Stimulated activated CD4-positive, alpha-beta T cell treated with anti-CD3 and anti-CD28 coated beads, Interleukin-2, amount 100 ng/mL, for 48 hours (primary cell): Measurements from ENCODE around the gene WBP11.
"Not testable (repeated sequence)": the region's sequence is repeated elsewhere in the genome, so short reads cannot be mapped to it uniquely, and the experiment has no call there.

Experiments
- DNase-seq, 2 donors: peaks; one replicate each; pipeline ENCODE4 v3.0.0-alpha.2; 2020

WBP11 gene

GRCh38 chr12:14771651-14772137, 31.6 kb downstream of the WBP11 start:
- DNase-seq: no peak

GRCh38 chr12:14770496-14771461, 32.5 kb downstream of the WBP11 start:
- DNase-seq: peak; percentile 92 to 95

DNA sequence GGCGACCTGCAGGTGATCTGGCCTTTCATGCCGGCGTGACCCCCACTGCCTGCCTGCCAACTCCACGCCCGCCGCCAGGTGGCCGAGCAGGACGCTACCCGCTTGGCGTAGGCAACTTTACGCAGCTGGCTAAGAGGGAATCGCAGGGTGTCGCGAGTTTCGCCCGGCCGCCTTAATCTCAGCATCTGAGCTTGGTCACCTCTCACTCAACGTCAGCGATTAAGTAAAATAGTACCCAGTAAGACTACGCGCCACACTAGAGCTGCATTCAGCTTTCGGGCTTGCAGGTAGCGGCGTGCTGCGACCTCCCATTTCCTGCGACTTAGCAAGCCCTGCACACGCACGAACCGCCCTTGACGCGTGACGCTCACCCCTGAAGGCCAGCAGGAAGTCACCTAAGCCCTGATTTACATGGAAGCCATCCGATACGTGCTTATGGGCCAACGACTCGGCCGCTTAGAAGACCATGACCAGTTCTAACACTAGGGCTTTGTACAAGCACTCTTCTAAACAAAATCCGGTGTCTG, 33.2 kb downstream of the WBP11 start:
- DNase-seq: peak; percentile 84 to 85

- no peak for DNase-seq
Observed at GRCh38 chr12:14769466-14769968, 33.8 kb downstream of the WBP11 start.

- peak in 1 of 2 donors; percentile 40 for DNase-seq
Observed at GRCh38 chr12:14768823-14769405, 34.4 kb downstream of the WBP11 start.

- DNase-seq: no peak
Observed at GRCh38 chr12:14767617-14768016, 35.7 kb downstream of the WBP11 start.

- no peak for DNase-seq
Observed at GRCh38 chr12:14766649-14767215, 36.5 kb downstream of the WBP11 start.

DNA sequence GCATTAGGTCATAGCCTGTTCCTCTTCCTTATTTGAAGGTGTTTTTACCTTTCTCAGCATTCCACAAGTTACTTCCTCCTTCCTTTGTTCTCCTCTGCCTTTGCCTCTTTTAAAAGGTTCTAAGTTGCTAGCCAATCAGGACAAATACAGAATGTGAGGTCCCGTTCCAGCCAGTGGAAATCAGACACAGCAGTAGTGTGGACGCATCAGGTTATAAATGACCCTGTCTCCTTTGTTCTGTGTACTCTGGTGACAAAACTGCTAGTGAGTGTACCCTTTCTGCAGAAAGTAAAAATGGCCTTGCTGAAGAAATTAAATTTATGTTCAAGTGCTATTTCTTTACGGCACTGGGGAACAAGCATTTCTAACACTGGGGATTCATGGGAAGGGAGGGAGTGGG, 37.3 kb downstream of the WBP11 start:
- DNase-seq: not testable (repeated sequence)

- no peak for DNase-seq
Observed at GRCh38 chr12:14765398-14765797, 37.9 kb downstream of the WBP11 start.

DNA sequence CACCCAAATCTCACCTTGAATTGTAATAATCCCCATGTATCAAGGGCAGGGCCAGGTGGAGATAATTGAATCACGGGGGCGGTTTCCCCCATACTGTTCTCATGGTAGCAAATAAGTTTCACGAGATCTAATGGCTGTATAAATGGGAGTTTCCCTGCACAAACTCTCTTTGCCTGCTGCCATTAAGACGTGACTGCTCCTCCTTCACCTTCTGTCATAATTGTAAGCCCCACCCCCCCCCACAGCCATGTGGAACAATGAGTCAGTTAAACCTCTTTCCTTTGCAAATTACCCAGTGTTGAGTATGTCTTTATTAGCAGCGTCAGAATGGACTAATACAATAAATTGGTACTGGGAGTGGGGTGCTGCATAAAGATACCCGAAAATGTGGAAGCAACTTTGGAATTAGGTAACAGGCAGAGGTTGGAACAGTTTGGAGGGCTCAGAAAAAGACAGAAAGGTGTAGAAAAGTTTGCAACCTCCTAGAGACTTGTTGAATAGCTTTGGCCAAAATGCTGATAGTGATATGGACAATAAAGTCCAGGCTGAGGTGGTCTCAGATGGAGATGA, 43.5 kb downstream of the WBP11 start:
- DNase-seq: not testable (repeated sequence)

DNA sequence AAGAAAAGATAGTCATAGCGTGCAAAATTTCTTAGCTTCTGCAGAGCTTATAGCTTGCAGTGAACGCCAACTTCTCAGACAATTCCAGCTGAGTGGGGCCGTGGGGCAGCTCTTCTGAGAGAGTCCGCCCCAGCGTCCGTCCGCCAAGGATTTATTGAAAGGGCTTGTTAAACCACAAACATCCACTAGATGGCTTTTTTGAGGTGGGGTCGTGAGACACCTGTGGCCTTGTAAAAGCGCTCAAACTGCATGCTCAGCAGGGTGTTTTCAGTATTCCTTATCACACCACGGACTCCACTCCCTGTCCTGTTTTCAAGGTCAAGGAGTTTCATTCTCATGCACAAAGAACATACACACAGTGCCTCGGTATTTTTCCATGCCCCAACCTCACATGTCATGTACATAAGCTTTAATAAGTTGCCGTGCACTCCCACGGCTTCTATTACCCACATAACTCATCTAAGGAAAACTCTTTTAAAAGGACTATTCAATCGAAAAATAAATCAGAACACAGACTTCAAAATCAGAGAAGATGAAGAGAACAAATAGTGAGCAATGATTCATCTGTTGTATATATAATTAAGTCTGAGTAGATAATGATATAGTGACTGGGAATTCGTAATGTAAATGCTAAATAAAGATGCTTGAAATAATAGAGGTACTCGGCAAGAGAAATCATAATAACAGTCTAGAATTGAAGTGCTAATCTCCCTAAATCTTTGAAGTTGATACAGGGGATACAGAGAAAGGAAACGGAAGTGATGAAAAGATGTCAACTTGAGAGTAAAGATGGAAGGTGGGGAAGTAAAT, 46.7 kb downstream of the WBP11 start:
- no peak for DNase-seq

GRCh38 chr12:14751986-14752385, 51.3 kb downstream of the WBP11 start:
- DNase-seq: no peak

- DNase-seq: no peak
Observed at GRCh38 chr12:14743061-14743460, 60.2 kb downstream of the WBP11 start.

GRCh38 chr12:14741942-14742341, 61.3 kb downstream of the WBP11 start:
- DNase-seq: no peak

DNA sequence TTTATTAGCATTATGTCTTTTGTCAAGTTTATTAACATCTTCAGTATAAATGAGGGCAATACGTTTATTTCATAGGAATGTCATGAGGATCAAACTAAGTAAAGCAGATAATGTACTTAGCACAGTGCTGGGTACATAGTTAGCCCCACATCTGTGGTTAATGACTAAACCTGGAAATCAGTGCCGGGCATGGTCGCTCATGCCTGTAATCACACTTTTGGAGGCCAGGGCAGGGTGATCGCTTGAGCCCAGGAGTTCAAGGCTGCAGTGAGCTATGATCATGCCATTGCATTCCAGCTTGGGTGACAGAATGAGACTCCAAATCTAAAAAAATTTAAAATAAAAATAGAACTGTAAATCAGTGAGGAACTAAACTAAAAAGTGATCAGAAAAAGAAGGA, 62.1 kb downstream of the WBP11 start:
- DNase-seq: no peak

DNA sequence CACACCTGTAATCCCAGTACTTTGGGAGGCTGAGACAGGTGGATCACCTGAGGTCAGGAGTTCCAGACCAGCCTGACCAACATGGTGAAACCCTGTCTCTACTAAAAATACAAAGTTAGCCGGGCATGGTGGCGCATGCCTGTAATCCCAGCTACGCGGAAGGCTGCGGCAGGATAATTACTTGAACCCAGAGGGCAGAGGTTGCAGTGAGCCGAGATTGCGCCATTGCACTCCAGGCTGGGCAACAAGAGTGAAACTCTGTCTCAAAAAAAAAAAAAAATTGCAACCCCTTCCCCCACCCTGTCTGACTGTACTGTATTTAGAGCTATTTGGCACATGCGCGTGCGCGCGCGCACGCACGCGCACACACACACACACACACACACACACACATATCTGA, 66.8 kb downstream of the WBP11 start:
- DNase-seq: not testable (repeated sequence)
